Measurements from ENCODE around the gene GPR158.

GPR158 gene

GRCh38 chr10:25573316-25573715, 398.5 kb downstream of the GPR158 start:
- H2AFZ ChIP-seq (ENCODE audit: low read length, unreplicated experiment) = no peak overlapping the region
- H3K27me3 ChIP-seq (ENCODE audit: insufficient read depth, low read length) = no peaks in the 10 kb centered on the region
- no peak overlapping the region for H3K4me3 ChIP-seq (ENCODE audit: low read depth, low read length)
- H3K4me1 ChIP-seq (ENCODE audit: control insufficient read depth, insufficient read depth, low read length, unreplicated experiment) = no peaks in the 10 kb centered on the region
- no peaks in the 10 kb centered on the region for H3K79me2 ChIP-seq (ENCODE audit: control insufficient read depth, insufficient read depth, low read length, unreplicated experiment)
- H3K27ac ChIP-seq (ENCODE audit: low read depth, low read length) = no peak overlapping the region
- no peaks in the 10 kb centered on the region for H3K36me3 ChIP-seq (ENCODE audit: insufficient read depth, low read length)

GRCh38 chr10:25575343-25575742, 400.5 kb downstream of the GPR158 start:
- no peak overlapping the region for H3K27ac ChIP-seq (ENCODE audit: low read depth, low read length)
- no peak overlapping the region for H3K4me3 ChIP-seq (ENCODE audit: low read depth, low read length)
- no peaks in the 10 kb centered on the region for H3K4me1 ChIP-seq (ENCODE audit: control insufficient read depth, insufficient read depth, low read length, unreplicated experiment)
- H2AFZ ChIP-seq (ENCODE audit: low read length, unreplicated experiment) = no peak overlapping the region
- H3K27me3 ChIP-seq (ENCODE audit: insufficient read depth, low read length) = no peaks in the 10 kb centered on the region
- H3K36me3 ChIP-seq (ENCODE audit: insufficient read depth, low read length) = no peaks in the 10 kb centered on the region
- H3K79me2 ChIP-seq (ENCODE audit: control insufficient read depth, insufficient read depth, low read length, unreplicated experiment) = no peaks in the 10 kb centered on the region

GRCh38 chr10:25578061-25578460, 403.3 kb downstream of the GPR158 start:
- H3K4me1 ChIP-seq (ENCODE audit: control insufficient read depth, insufficient read depth, low read length, unreplicated experiment) = no peaks in the 10 kb centered on the region
- H3K79me2 ChIP-seq (ENCODE audit: control insufficient read depth, insufficient read depth, low read length, unreplicated experiment) = no peaks in the 10 kb centered on the region
- no peaks in the 10 kb centered on the region for H3K36me3 ChIP-seq (ENCODE audit: insufficient read depth, low read length)
- no peaks in the 10 kb centered on the region for H3K27me3 ChIP-seq (ENCODE audit: insufficient read depth, low read length)
- no peak overlapping the region for H2AFZ ChIP-seq (ENCODE audit: low read length, unreplicated experiment)
- H3K4me3 ChIP-seq (ENCODE audit: low read depth, low read length) = no peak overlapping the region
- H3K27ac ChIP-seq (ENCODE audit: low read depth, low read length) = no peak overlapping the region

GRCh38 chr10:25582961-25583360, 408.2 kb downstream of the GPR158 start:
- no peaks in the 10 kb centered on the region for H3K79me2 ChIP-seq (ENCODE audit: control insufficient read depth, insufficient read depth, low read length, unreplicated experiment)
- H3K4me3 ChIP-seq (ENCODE audit: low read depth, low read length) = no peak overlapping the region
- H3K27ac ChIP-seq (ENCODE audit: low read depth, low read length) = no peak overlapping the region
- no peaks in the 10 kb centered on the region for H3K4me1 ChIP-seq (ENCODE audit: control insufficient read depth, insufficient read depth, low read length, unreplicated experiment)
- no peak overlapping the region for H2AFZ ChIP-seq (ENCODE audit: low read length, unreplicated experiment)
- H3K27me3 ChIP-seq (ENCODE audit: insufficient read depth, low read length) = no peaks in the 10 kb centered on the region
- H3K36me3 ChIP-seq (ENCODE audit: insufficient read depth, low read length) = no peaks in the 10 kb centered on the region

- no peak overlapping the region for H3K27ac ChIP-seq (ENCODE audit: low read depth, low read length)
- H3K4me3 ChIP-seq (ENCODE audit: low read depth, low read length) = no peak overlapping the region
- no peaks in the 10 kb centered on the region for H3K4me1 ChIP-seq (ENCODE audit: control insufficient read depth, insufficient read depth, low read length, unreplicated experiment)
- H3K79me2 ChIP-seq (ENCODE audit: control insufficient read depth, insufficient read depth, low read length, unreplicated experiment) = no peaks in the 10 kb centered on the region
- H2AFZ ChIP-seq (ENCODE audit: low read length, unreplicated experiment) = no peak overlapping the region
- no peaks in the 10 kb centered on the region for H3K27me3 ChIP-seq (ENCODE audit: insufficient read depth, low read length)
- H3K36me3 ChIP-seq (ENCODE audit: insufficient read depth, low read length) = no peaks in the 10 kb centered on the region
Observed at GRCh38 chr10:25600651-25601050, 425.9 kb downstream of the GPR158 start.

GRCh38 chr10:25604591-25604990, 429.8 kb downstream of the GPR158 start:
- no peaks in the 10 kb centered on the region for H3K4me1 ChIP-seq (ENCODE audit: control insufficient read depth, insufficient read depth, low read length, unreplicated experiment)
- no peaks in the 10 kb centered on the region for H3K79me2 ChIP-seq (ENCODE audit: control insufficient read depth, insufficient read depth, low read length, unreplicated experiment)
- H3K27ac ChIP-seq (ENCODE audit: low read depth, low read length) = no peak overlapping the region
- no peaks in the 10 kb centered on the region for H3K36me3 ChIP-seq (ENCODE audit: insufficient read depth, low read length)
- no peaks in the 10 kb centered on the region for H3K27me3 ChIP-seq (ENCODE audit: insufficient read depth, low read length)
- no peak overlapping the region for H2AFZ ChIP-seq (ENCODE audit: low read length, unreplicated experiment)
- no peak overlapping the region for H3K4me3 ChIP-seq (ENCODE audit: low read depth, low read length)

- Histone ChIP-seq H3K4me1 (ENCODE audit: control insufficient read depth, insufficient read depth, low read length, unreplicated experiment) (no peaks in the 10 kb centered on the region), H3K27ac (ENCODE audit: low read depth, low read length) (no peak overlapping the region), H3K27me3 (ENCODE audit: insufficient read depth, low read length) (no peaks in the 10 kb centered on the region), H3K36me3 (ENCODE audit: insufficient read depth, low read length) (no peaks in the 10 kb centered on the region), H3K79me2 (ENCODE audit: control insufficient read depth, insufficient read depth, low read length, unreplicated experiment) (no peaks in the 10 kb centered on the region), H2AFZ (ENCODE audit: low read length, unreplicated experiment) (no peak overlapping the region), H3K4me3 (ENCODE audit: low read depth, low read length) (no peak overlapping the region)
Observed at GRCh38 chr10:25614652-25615051, 439.9 kb downstream of the GPR158 start.

GRCh38 chr10:25615926-25616325, 441.1 kb downstream of the GPR158 start:
- H3K79me2 ChIP-seq (ENCODE audit: control insufficient read depth, insufficient read depth, low read length, unreplicated experiment) = no peaks in the 10 kb centered on the region
- H3K4me3 ChIP-seq (ENCODE audit: low read depth, low read length) = no peak overlapping the region
- H3K4me1 ChIP-seq (ENCODE audit: control insufficient read depth, insufficient read depth, low read length, unreplicated experiment) = no peaks in the 10 kb centered on the region
- H2AFZ ChIP-seq (ENCODE audit: low read length, unreplicated experiment) = no peak overlapping the region
- H3K36me3 ChIP-seq (ENCODE audit: insufficient read depth, low read length) = no peaks in the 10 kb centered on the region
- no peaks in the 10 kb centered on the region for H3K27me3 ChIP-seq (ENCODE audit: insufficient read depth, low read length)
- no peak overlapping the region for H3K27ac ChIP-seq (ENCODE audit: low read depth, low read length)

- Histone ChIP-seq H3K79me2 (ENCODE audit: control insufficient read depth, insufficient read depth, low read length, unreplicated experiment) (no peaks in the 10 kb centered on the region), H3K27me3 (ENCODE audit: insufficient read depth, low read length) (no peaks in the 10 kb centered on the region), H3K4me3 (ENCODE audit: low read depth, low read length) (no peak overlapping the region), H3K36me3 (ENCODE audit: insufficient read depth, low read length) (no peaks in the 10 kb centered on the region), H3K27ac (ENCODE audit: low read depth, low read length) (no peak overlapping the region), H3K4me1 (ENCODE audit: control insufficient read depth, insufficient read depth, low read length, unreplicated experiment) (no peaks in the 10 kb centered on the region), H2AFZ (ENCODE audit: low read length, unreplicated experiment) (no peak overlapping the region)
Observed at GRCh38 chr10:25616903-25617592, 442.2 kb downstream of the GPR158 start.

- no peak overlapping the region for H3K4me3 ChIP-seq (ENCODE audit: low read depth, low read length)
Observed at GRCh38 chr10:25627606-25628005, 452.8 kb downstream of the GPR158 start.

GRCh38 chr10:25629333-25629732, 454.5 kb downstream of the GPR158 start:
- Histone ChIP-seq H2AFZ (ENCODE audit: low read length, unreplicated experiment) (no peak overlapping the region), H3K4me3 (ENCODE audit: low read depth, low read length) (no peak overlapping the region), H3K79me2 (ENCODE audit: control insufficient read depth, insufficient read depth, low read length, unreplicated experiment) (no peaks in the 10 kb centered on the region)

More at GRCh38 chr10:25627606-25628005, 452.8 kb downstream of the GPR158 start:
- H3K27me3 ChIP-seq (ENCODE audit: insufficient read depth, low read length) = no peaks in the 10 kb centered on the region
- no peaks in the 10 kb centered on the region for H3K79me2 ChIP-seq (ENCODE audit: control insufficient read depth, insufficient read depth, low read length, unreplicated experiment)
- no peaks in the 10 kb centered on the region for H3K36me3 ChIP-seq (ENCODE audit: insufficient read depth, low read length)
- no peak overlapping the region for H3K27ac ChIP-seq (ENCODE audit: low read depth, low read length)
- H3K4me1 ChIP-seq (ENCODE audit: control insufficient read depth, insufficient read depth, low read length, unreplicated experiment) = no peaks in the 10 kb centered on the region
- no peak overlapping the region for H2AFZ ChIP-seq (ENCODE audit: low read length, unreplicated experiment)

More at GRCh38 chr10:25629333-25629732, 454.5 kb downstream of the GPR158 start:
- no peaks in the 10 kb centered on the region for H3K4me1 ChIP-seq (ENCODE audit: control insufficient read depth, insufficient read depth, low read length, unreplicated experiment)
- H3K36me3 ChIP-seq (ENCODE audit: insufficient read depth, low read length) = no peaks in the 10 kb centered on the region
- no peak overlapping the region for H3K27ac ChIP-seq (ENCODE audit: low read depth, low read length)
- no peaks in the 10 kb centered on the region for H3K27me3 ChIP-seq (ENCODE audit: insufficient read depth, low read length)
